ENCODE measurements around the gene TNFRSF11A. TPM values are rescaled to one million over a fixed set of nuclear protein-coding genes. Genes with fewer than 3 reads are reported as not detected.

The TNFRSF11A gene
- total RNA-seq, 2 donors from 2014 or later, result 13.7 to 35.6 TPM

- H3K4me1 ChIP-seq (ENCODE audit: control insufficient read depth, insufficient read depth, low read length), result peaks cover 2% of the 10 kb centered on the region
- 92 to 96% methylated on average over 4 of the region's 4 CpGs for WGBS, 2 experiments (ENCODE audit: insufficient coverage in 1 of 2, insufficient read length in 1 of 2)
- Mint-ChIP-seq H3K36me3 (ENCODE audit: low read depth) (peaks cover 26% of the 10 kb centered on the region), H3K4me1 (peaks cover 4% of the 10 kb centered on the region), H3K9me3 (no peaks in the 10 kb centered on the region), H3K4me3 (no peak overlapping the region), H3K27ac (no peak overlapping the region), H3K27me3 (ENCODE audit: insufficient read depth) (no peaks in the 10 kb centered on the region)
- H3K4me3 ChIP-seq (ENCODE audit: low read length), result no peak overlapping the region
- DNase-seq, result no peak
- H3K27me3 ChIP-seq (ENCODE audit: control insufficient read depth, insufficient read depth, low read length, poor library complexity, severe bottlenecking), result no peaks in the 10 kb centered on the region
- H3K36me3 ChIP-seq (ENCODE audit: control insufficient read depth, insufficient read depth, low read length), result peaks cover 23% of the 10 kb centered on the region
- H3K9ac ChIP-seq (ENCODE audit: extremely low read depth, low read length, poor library complexity, severe bottlenecking), result no peak overlapping the region
- no peak for TF ChIP-seq CTCF (conservative IDR thresholded peaks at IDR 0.05)
- no peak overlapping the region for H3K27ac ChIP-seq (ENCODE audit: low read depth, low read length)
- no peaks in the 10 kb centered on the region for H3K9me3 ChIP-seq (ENCODE audit: control insufficient read depth, low read length)
These were observed 45.3 kb downstream of the TNFRSF11A start for GRCh38 chr18:62370366-62370765.

GRCh38 chr18:62371436-62371835 is 46.3 kb downstream of the TNFRSF11A start:
- Mint-ChIP-seq H3K27ac (no peak overlapping the region), H3K4me1 (peaks cover 4% of the 10 kb centered on the region), H3K27me3 (ENCODE audit: insufficient read depth) (no peaks in the 10 kb centered on the region), H3K4me3 (no peak overlapping the region), H3K9me3 (no peaks in the 10 kb centered on the region), H3K36me3 (ENCODE audit: low read depth) (peaks cover 21% of the 10 kb centered on the region)
- no peak for TF ChIP-seq CTCF (conservative IDR thresholded peaks at IDR 0.05)
- WGBS, 2 experiments (ENCODE audit: insufficient coverage in 1 of 2, insufficient read length in 1 of 2), result 92 to 96% methylated on average over 7 to 10 of the region's 10 CpGs
- Histone ChIP-seq H3K9me3 (ENCODE audit: control insufficient read depth, low read length) (no peaks in the 10 kb centered on the region), H3K4me3 (ENCODE audit: low read length) (no peak overlapping the region), H3K9ac (ENCODE audit: extremely low read depth, low read length, poor library complexity, severe bottlenecking) (no peak overlapping the region), H3K4me1 (ENCODE audit: control insufficient read depth, insufficient read depth, low read length) (peaks cover 2% of the 10 kb centered on the region), H3K36me3 (ENCODE audit: control insufficient read depth, insufficient read depth, low read length) (peaks cover 24% of the 10 kb centered on the region), H3K27me3 (ENCODE audit: control insufficient read depth, insufficient read depth, low read length, poor library complexity, severe bottlenecking) (no peaks in the 10 kb centered on the region), H3K27ac (ENCODE audit: low read depth, low read length) (no peak overlapping the region)
- DNase-seq, result no peak

GRCh38 chr18:62372156-62372555 is 47.0 kb downstream of the TNFRSF11A start:
- Mint-ChIP-seq H3K4me3 (no peak overlapping the region), H3K4me1 (peaks cover 4% of the 10 kb centered on the region), H3K27me3 (ENCODE audit: insufficient read depth) (no peaks in the 10 kb centered on the region), H3K27ac (no peak overlapping the region), H3K36me3 (ENCODE audit: low read depth) (peaks cover 17% of the 10 kb centered on the region), H3K9me3 (no peaks in the 10 kb centered on the region)
- Histone ChIP-seq H3K9me3 (ENCODE audit: control insufficient read depth, low read length) (no peaks in the 10 kb centered on the region), H3K27me3 (ENCODE audit: control insufficient read depth, insufficient read depth, low read length, poor library complexity, severe bottlenecking) (no peaks in the 10 kb centered on the region), H3K4me3 (ENCODE audit: low read length) (no peak overlapping the region), H3K9ac (ENCODE audit: extremely low read depth, low read length, poor library complexity, severe bottlenecking) (no peak overlapping the region), H3K27ac (ENCODE audit: low read depth, low read length) (no peak overlapping the region), H3K4me1 (ENCODE audit: control insufficient read depth, insufficient read depth, low read length) (peaks cover 2% of the 10 kb centered on the region), H3K36me3 (ENCODE audit: control insufficient read depth, insufficient read depth, low read length) (peaks cover 23% of the 10 kb centered on the region)
- WGBS, 2 experiments (ENCODE audit: insufficient coverage in 1 of 2, insufficient read length in 1 of 2), result 91% methylated on average over 4 of the region's 5 CpGs
- DNase-seq, result no peak
- TF ChIP-seq CTCF (conservative IDR thresholded peaks at IDR 0.05), result no peak

Data from endodermal cell (in vitro differentiated cells).